Activated naive CD4-positive, alpha-beta T cell treated with anti-CD3 and anti-CD28 coated beads for 36 hours (primary cell): ENCODE measurements around the gene CTNNA2. TPM values are rescaled to one million over a fixed set of nuclear protein-coding genes. Genes with fewer than 3 reads are reported as not detected.

Experiments used
- CTCF ChIA-PET: fragments of 350-600 bp; sonication (Branson Sonifier 250); formaldehyde crosslinking; loops from one replicate; lab custom pipeline; 2021; ENCODE audit warnings: antibody characterized with exemption; lab: Charles Lee
- DNase-seq: peaks from one replicate; pipeline ENCODE4 v3.0.0-alpha.2; 2020
- H3K27ac Mint-ChIP-seq: one replicate; pipeline ENCODE4 v1.8.0; 2021; ENCODE audit warnings: mild to moderate bottlenecking, mixed read lengths
- H3K27me3 Mint-ChIP-seq: one replicate; pipeline ENCODE4 v1.8.0; 2021; ENCODE audit warnings: low read depth, mixed read lengths
- H3K36me3 Mint-ChIP-seq: one replicate; pipeline ENCODE4 v1.8.0; 2021; ENCODE audit warnings: low read depth, mixed read lengths
- H3K4me1 Mint-ChIP-seq: one replicate; pipeline ENCODE4 v1.8.0; 2021; ENCODE audit warnings: low read depth, mixed read lengths
- H3K4me3 Mint-ChIP-seq: one replicate; pipeline ENCODE4 v1.8.0; 2021; ENCODE audit warnings: mild to moderate bottlenecking, moderate library complexity, mixed read lengths
- H3K9me3 Mint-ChIP-seq: one replicate; pipeline ENCODE4 v1.8.0; 2021; ENCODE audit warnings: mixed read lengths
- intact Hi-C: fragments of 100-400 bp; cut with micrococcal nuclease; formaldehyde crosslinking; loops from one replicate; pipeline ENCODE4 v1.15.1; 2023
- total RNA-seq, 2 experiments: library from RNA; stranded (reverse); gene quantifications; one replicate each; pipeline ENCODE4 v1.2.3, GENCODE V29; 2021

Gene CTNNA2
- total RNA-seq, 2 experiments from 2014 or later, result not detected

DNA sequence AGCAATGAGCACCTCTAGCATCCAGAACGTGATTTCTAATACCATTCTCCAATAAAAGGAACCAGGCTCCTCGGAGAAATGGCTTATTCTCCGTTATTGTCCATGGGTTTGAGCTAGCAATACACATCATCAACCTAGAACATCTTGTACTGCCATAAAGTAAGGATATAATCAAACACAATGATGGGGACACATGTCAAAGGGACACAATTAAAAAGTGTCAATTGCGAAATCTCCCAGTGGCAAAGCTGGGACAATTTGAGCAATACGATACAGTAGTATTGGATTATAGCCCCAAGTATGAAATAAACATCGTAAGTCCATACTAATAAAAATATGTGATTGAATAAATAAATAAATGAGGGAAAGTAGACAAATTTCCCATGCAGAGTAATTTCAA, 108.4 kb downstream of the CTNNA2 start:
- peaks cover 6% of the 10 kb centered on the region for H3K9me3 Mint-ChIP-seq
- CTCF ChIA-PET, result no interaction called here
- H3K36me3 Mint-ChIP-seq, result no peaks in the 10 kb centered on the region
- no peaks in the 10 kb centered on the region for H3K4me1 Mint-ChIP-seq
- H3K27me3 Mint-ChIP-seq, result no peaks in the 10 kb centered on the region
- no peak overlapping the region for H3K27ac Mint-ChIP-seq
- intact Hi-C loops, result no loop called here
- H3K4me3 Mint-ChIP-seq, result no peak overlapping the region
- DNase-seq, result no peak

DNA sequence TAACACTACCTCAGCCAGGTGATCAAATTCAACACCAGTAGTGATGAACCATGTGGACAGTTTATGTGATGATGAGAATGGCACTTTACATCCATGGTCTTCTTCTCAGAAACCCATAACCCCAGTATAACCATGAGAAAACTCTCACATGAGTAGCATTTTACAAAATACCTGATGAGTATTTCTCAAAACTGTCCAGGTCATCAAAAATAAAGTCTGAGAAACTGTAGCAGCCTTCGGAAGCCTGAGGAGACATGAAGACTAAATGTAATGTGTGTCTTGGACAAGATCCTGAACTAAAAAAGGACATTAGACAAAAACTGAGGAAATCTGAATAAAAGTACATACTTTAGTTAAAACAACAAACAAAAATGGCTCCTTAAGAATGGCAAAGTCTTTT, 108.9 kb downstream of the CTNNA2 start:
- no peak for DNase-seq
- Mint-ChIP-seq H3K4me3 (no peak overlapping the region), H3K4me1 (no peaks in the 10 kb centered on the region), H3K27ac (no peak overlapping the region), H3K27me3 (no peaks in the 10 kb centered on the region), H3K9me3 (peaks cover 8% of the 10 kb centered on the region), H3K36me3 (no peaks in the 10 kb centered on the region)
- CTCF ChIA-PET, result no interaction called here
- intact Hi-C loops, result no loop called here

GRCh38 chr2:79622508-79622907, 109.7 kb downstream of the CTNNA2 start:
- Mint-ChIP-seq H3K27ac (no peak overlapping the region), H3K4me1 (no peaks in the 10 kb centered on the region), H3K4me3 (no peak overlapping the region), H3K27me3 (no peaks in the 10 kb centered on the region), H3K36me3 (no peaks in the 10 kb centered on the region), H3K9me3 (peaks cover 8% of the 10 kb centered on the region)
- CTCF ChIA-PET, result no interaction called here
- no peak for DNase-seq
- intact Hi-C loops, result no loop called here

DNA sequence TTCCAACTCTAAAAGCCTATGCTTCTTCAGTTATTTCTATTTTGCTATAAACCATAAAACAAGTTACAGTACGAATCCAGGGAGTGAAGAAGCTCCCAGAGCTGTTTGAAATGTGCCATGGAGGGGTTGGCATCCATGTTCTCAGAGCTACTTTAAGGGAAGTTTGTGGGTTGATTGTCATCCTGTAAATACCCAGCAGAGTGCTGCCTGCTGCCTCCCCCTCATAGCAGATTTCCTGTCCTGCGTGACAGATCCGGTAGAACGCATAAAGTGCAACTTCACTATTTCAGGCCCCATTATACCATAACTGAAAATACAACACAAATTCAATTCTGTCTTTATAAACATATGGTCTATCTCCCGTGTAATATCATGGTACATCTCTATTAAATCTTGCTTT, 114.4 kb downstream of the CTNNA2 start:
- Mint-ChIP-seq H3K36me3 (no peaks in the 10 kb centered on the region), H3K9me3 (peaks cover 7% of the 10 kb centered on the region), H3K27me3 (no peaks in the 10 kb centered on the region), H3K4me1 (no peaks in the 10 kb centered on the region), H3K27ac (no peak overlapping the region), H3K4me3 (no peak overlapping the region)
- intact Hi-C loops, result no loop called here
- no peak for DNase-seq
- CTCF ChIA-PET, result no interaction called here

DNA sequence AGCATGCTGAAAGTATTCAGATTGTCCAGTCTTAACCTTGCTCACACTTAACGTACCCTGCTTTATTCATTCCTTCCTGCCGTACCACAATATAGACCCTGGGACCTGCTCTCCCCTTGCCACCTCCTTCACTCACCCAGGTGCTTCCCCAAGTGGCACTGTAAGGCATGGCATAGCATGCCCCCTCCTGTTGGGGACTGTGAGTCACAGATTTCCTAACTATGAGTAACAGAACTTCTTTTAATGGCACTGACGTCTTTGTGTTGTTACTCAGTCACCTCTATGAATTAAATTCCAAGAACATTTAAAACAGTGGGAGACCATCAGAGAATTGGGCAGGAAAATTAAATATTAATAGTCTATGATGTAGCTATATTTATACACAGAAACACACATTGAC, 117.2 kb downstream of the CTNNA2 start:
- Mint-ChIP-seq H3K27me3 (no peaks in the 10 kb centered on the region), H3K4me1 (no peaks in the 10 kb centered on the region), H3K4me3 (no peak overlapping the region), H3K9me3 (peaks cover 15% of the 10 kb centered on the region), H3K36me3 (no peaks in the 10 kb centered on the region), H3K27ac (no peak overlapping the region)
- CTCF ChIA-PET, result no interaction called here
- intact Hi-C loops, result no loop called here
- no peak for DNase-seq

DNA sequence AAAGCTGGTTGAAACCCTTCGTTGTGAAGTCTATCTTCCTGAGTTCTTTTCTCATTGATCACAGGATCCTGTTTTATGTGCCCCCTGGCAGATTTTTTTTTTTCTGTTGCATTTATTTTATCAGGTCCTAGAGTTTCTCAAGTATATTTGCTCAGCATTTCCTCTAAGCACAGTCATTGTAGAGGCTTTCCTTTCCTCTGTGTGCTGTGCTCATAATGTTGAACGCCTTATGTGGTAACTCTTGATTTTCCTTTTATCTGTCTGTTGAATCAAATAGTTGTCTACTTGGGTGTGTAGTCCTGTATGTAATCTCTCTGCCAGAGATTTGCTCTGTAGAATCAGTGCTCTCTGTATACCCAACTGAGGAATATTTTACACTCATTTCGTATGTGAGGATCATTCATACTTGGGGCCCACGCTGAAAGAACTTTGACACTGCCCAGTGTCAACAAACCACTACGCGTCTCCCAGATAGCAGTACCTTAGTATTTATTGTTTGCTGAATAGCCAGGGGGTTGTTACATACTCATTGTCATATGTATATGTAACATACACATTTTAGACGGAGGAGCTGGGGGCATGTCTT, 118.2 kb downstream of the CTNNA2 start:
- H3K27me3 Mint-ChIP-seq, result no peaks in the 10 kb centered on the region
- peaks cover 12% of the 10 kb centered on the region for H3K9me3 Mint-ChIP-seq
- DNase-seq, result no peak
- no peak overlapping the region for H3K27ac Mint-ChIP-seq
- intact Hi-C loops, result no loop called here
- H3K4me3 Mint-ChIP-seq, result no peak overlapping the region
- H3K36me3 Mint-ChIP-seq, result no peaks in the 10 kb centered on the region
- CTCF ChIA-PET, result no interaction called here
- H3K4me1 Mint-ChIP-seq, result no peaks in the 10 kb centered on the region

DNA sequence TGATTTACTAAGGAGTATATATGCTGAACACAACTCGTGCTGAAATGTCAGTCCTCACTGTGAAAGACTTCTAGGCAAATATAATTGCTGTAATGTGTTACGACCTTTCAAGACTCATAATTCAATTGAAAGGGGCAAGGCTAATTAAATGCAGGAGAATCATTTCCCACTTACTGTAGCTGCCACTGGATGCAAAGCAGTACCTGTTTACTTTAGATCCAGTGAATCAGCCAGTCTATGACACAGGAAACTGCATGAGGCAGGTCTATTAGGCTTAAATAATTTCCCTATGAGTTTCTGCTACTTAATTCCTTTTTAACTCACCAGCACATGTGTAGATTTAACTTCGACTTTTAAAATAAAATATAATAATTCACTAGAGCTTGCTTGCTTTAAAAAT, 125.6 kb downstream of the CTNNA2 start:
- Mint-ChIP-seq H3K36me3 (no peaks in the 10 kb centered on the region), H3K4me1 (no peaks in the 10 kb centered on the region), H3K27ac (no peak overlapping the region), H3K4me3 (no peak overlapping the region), H3K9me3 (peaks cover 10% of the 10 kb centered on the region), H3K27me3 (no peaks in the 10 kb centered on the region)
- no peak for DNase-seq
- intact Hi-C loops, result no loop called here
- CTCF ChIA-PET, result no interaction called here

DNA sequence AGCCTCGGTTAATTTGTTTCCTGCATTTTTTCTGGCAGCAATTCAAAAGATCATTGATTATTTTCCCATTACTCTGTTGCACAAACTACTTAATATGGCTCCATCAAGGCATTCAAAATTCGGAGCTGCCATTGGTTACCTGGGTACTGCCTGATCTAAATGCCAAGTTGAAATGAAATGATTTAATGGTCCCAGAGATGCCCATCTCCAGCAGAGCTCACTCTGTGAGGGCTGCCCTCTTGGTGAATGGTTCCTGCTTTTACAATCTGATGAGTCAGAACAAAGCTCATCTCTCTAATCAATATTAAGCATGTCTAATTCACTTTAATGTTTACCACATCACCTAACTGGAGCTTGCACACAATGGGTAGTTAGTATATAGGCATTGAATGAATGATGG, 126.1 kb downstream of the CTNNA2 start:
- DNase-seq, result no peak
- CTCF ChIA-PET, result no interaction called here
- Mint-ChIP-seq H3K4me3 (no peak overlapping the region), H3K27me3 (no peaks in the 10 kb centered on the region), H3K27ac (no peak overlapping the region), H3K9me3 (peaks cover 13% of the 10 kb centered on the region), H3K4me1 (no peaks in the 10 kb centered on the region), H3K36me3 (no peaks in the 10 kb centered on the region)
- intact Hi-C loops, result no loop called here

GRCh38 chr2:79640001-79640400, 127.2 kb downstream of the CTNNA2 start:
- intact Hi-C loops, result no loop called here
- Mint-ChIP-seq H3K27me3 (no peaks in the 10 kb centered on the region), H3K4me1 (no peaks in the 10 kb centered on the region), H3K27ac (no peak overlapping the region), H3K9me3 (peaks cover 7% of the 10 kb centered on the region), H3K36me3 (no peaks in the 10 kb centered on the region), H3K4me3 (no peak overlapping the region)
- no peak for DNase-seq
- CTCF ChIA-PET, result no interaction called here

DNA sequence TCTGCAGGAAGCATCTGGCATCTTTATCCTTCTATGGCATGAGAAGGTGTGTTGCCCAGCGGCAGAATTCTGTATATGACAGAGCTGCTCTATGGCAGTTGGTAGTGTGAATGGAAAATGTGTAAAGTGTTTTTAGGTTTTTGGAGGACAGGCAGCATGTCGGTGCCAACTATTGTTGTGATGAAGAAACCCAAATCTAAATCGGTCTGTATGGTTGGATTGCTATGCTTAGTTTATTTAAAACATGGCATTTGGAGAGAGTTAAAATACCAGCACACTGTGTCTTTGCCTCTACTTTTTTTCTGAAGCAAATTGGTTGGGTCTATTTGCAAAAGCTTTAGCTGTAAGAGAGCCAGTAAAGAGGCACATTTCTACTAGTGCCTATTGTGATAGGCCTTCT, 136.7 kb downstream of the CTNNA2 start:
- Mint-ChIP-seq H3K9me3 (peaks cover 14% of the 10 kb centered on the region), H3K27ac (no peak overlapping the region)
- intact Hi-C loops, result no loop called here

GRCh38 chr2:79660557-79660956, 147.7 kb downstream of the CTNNA2 start:
- H3K36me3 Mint-ChIP-seq, result no peaks in the 10 kb centered on the region
- intact Hi-C loops, result no loop called here
- peaks cover 13% of the 10 kb centered on the region for H3K9me3 Mint-ChIP-seq
- H3K27ac Mint-ChIP-seq, result no peak overlapping the region
- DNase-seq, result no peak
- no peak overlapping the region for H3K4me3 Mint-ChIP-seq
- CTCF ChIA-PET, result no interaction called here
- H3K4me1 Mint-ChIP-seq, result no peaks in the 10 kb centered on the region
- no peaks in the 10 kb centered on the region for H3K27me3 Mint-ChIP-seq

More for the DNA sequence above, 136.7 kb downstream of the CTNNA2 start:
- no peak for DNase-seq
- no peaks in the 10 kb centered on the region for H3K36me3 Mint-ChIP-seq
- H3K4me1 Mint-ChIP-seq, result no peaks in the 10 kb centered on the region
- no peaks in the 10 kb centered on the region for H3K27me3 Mint-ChIP-seq
- CTCF ChIA-PET, result no interaction called here
- no peak overlapping the region for H3K4me3 Mint-ChIP-seq

GRCh38 chr2:79665091-79665490, 152.2 kb downstream of the CTNNA2 start:
- H3K27ac Mint-ChIP-seq, result no peak overlapping the region
- intact Hi-C loops, result no loop called here
- no peaks in the 10 kb centered on the region for H3K4me1 Mint-ChIP-seq
- H3K9me3 Mint-ChIP-seq, result peaks cover 12% of the 10 kb centered on the region
- H3K27me3 Mint-ChIP-seq, result no peaks in the 10 kb centered on the region
- no peak for DNase-seq
- H3K36me3 Mint-ChIP-seq, result no peaks in the 10 kb centered on the region
- CTCF ChIA-PET, result no interaction called here
- no peak overlapping the region for H3K4me3 Mint-ChIP-seq

GRCh38 chr2:79666430-79666829, 153.6 kb downstream of the CTNNA2 start:
- Mint-ChIP-seq H3K9me3 (peaks cover 10% of the 10 kb centered on the region), H3K36me3 (no peaks in the 10 kb centered on the region), H3K27me3 (no peaks in the 10 kb centered on the region), H3K4me3 (no peak overlapping the region), H3K27ac (no peak overlapping the region), H3K4me1 (no peaks in the 10 kb centered on the region)
- intact Hi-C loops, result no loop called here
- CTCF ChIA-PET, result no interaction called here
- no peak for DNase-seq

GRCh38 chr2:79669714-79670113, 156.9 kb downstream of the CTNNA2 start:
- H3K9me3 Mint-ChIP-seq, result peaks cover 5% of the 10 kb centered on the region
- H3K4me3 Mint-ChIP-seq, result no peak overlapping the region
- no peaks in the 10 kb centered on the region for H3K36me3 Mint-ChIP-seq
- intact Hi-C loops, result no loop called here
- no peaks in the 10 kb centered on the region for H3K27me3 Mint-ChIP-seq
- no peak for DNase-seq
- H3K27ac Mint-ChIP-seq, result no peak overlapping the region
- CTCF ChIA-PET, result no interaction called here
- no peaks in the 10 kb centered on the region for H3K4me1 Mint-ChIP-seq
